ENCODE results near the gene DTX4. TPM values are rescaled to one million over a fixed set of nuclear protein-coding genes. Genes with fewer than 3 reads are reported as not detected.

The DTX4 gene
- polyA plus RNA-seq, 1 donor: 19.4 TPM

DNA sequence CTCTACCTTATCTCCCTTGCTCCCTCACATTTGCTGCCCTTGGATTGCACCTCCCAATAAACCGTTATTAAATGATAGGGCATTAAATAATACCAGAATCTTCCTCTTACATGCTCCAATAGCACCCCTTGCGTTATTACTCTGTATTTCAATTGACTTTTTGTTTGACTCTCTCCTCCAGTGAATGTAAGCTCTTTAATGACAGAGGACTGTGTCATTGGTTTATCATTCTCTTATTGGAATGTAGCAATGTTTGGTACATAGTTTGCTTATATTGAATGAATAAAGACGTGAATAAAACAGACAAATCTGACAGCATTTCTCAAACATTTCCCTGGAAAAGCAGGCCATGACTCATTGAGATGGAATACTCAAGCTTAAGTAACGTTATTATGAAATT, 49.5 kb downstream of the DTX4 start:
- DNase-seq: no peak

DNA sequence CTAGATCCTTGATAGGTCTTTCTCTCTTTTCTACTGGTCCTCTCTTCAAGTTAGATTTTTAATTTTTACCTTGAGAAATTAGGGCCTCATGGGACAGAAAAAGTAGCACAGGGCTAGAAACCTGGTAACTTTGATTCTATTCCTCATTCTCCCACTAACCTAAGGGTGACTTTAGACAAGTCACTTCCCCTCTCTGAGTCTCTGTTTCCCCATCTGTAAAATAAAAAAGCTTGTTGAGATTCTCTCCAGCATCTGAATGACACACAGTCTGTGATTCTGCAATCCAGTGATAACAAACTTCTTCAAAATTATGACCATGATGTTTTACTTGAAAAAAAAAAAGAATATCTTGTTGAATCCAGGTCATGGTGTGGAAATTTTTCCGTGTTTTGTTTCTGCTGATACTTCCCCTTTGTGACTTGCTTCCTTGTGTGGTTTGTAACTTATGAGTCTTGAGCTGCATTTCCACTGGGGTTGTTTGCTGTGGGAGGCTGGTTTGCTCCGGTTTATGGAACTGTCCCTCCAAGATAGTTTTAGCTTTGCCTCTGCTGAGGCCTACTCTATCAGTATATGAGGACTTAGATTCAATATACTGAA, 50.6 kb downstream of the DTX4 start:
- no peak for DNase-seq

DNA sequence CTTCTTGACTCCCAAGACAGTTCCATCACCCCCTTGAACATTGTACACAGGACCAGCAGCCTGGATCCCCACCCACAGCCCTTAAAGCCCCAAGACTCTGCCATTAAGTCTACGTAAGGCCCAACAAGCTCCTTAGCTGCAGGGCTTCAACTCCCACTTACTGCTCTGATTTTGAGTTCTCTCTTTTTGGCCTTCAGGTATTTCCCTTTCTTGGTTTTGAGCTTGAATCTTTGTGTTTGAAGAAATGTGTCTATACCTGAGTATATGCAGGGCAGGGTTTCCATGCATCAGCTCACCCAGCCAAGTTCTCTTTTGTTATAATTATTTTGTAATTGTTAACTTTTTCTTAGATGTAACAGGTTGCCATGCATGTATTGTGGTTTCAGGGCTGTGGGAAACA, 51.2 kb downstream of the DTX4 start:
- DNase-seq: no peak

DNA sequence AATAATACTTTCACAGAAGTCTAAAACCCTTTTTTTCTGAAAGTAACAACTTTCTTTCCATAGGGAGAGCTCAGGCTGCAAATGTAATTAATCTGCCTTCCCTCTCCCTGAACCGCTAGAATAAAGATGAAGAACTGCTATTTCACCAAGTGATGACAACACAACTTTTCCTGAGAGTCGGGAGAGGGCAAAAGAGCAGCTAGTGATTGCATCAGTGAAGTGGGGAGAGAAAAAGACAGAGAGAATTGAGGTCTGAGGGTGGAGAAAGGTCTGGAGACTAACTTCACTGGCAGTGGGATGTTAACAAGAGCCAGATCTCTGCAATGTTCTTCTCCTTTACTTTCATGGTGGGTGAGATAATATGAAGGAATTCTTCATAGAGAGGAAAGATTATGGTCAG, 51.7 kb downstream of the DTX4 start:
- no peak for DNase-seq

DNA sequence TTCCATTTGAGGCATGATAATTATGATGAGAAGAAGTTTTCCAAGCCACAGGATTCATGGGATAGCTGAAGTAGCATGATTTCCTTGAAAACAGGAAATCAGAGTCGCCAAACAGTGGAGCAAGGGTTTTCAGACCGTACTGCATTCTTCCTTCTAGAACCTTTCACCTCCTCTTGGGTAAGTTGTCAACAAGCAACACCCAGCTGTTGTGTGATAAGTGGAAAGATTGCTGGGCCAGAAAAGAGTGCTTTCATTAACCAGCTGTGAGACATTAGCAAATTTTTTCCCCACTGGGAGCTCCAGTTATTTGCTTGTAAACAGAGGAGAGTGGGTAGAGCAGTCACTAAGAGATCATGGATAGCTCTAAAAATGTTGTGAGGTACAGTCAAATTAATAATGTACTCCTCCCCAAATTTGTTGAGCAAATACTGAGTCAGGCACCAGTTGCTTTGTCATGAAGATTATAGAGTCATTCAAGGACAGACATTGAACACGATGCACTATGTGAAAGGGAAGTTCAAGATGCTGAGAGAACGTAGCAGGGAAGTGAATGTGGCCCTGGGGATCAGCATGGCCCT, 52.5 kb downstream of the DTX4 start:
- DNase-seq: no peak

DNA sequence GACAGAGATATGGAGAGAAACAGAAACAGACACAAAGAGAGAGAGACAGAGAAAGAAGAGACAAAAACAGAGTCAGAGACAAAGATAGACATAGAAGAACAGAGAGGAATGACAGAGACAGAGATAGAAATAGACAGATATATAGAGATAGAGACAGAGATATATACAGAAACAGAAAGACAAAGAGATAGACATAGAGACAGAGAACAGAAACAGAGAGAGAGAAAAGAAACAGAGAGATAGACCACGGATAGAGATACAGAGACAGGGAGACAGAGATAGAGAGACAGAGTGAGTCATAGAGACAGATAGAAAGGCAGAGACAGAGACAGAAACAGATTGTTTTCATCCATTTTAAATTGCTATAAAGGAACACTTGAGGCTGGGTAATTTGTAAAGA, 53.1 kb downstream of the DTX4 start:
- no peak for DNase-seq

DNA sequence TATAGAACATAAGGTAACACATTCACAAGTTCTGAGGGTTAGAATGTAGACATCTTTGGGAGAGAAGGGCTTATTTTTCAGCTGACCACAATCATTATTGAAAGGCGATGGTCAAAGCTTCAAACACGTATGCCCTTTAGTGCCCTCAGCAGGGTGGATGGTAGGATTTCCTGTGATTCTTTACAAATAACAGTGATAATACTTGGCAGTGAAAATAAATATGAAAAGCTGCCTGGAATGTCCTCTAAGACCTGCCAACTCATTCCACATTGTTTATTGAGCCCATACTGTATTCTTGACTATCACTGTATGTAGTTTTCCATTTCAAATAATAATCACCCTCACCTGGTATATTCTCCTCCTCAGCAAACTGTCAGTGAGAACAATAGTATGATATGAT, 54.5 kb downstream of the DTX4 start:
- DNase-seq: no peak

DNA sequence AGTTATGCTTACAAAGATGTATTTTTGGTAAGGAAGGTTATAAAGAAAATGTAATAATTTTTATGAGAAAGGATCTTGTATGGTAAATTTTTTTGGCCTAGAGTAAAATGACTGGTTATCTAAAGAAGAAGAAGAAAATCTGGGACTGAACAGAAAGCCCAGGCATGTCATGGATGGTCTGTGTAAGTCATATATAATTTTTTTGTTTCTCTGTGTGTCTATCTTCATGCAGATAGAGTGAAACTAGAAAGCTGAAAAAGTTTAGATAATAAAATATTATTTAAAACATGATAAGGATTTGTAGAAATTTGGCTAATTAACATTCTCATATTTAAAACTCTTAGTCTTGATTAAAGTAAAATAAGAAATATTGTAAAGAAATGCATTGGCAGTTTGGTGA, 68.4 kb downstream of the DTX4 start:
- no peak for DNase-seq

DNA sequence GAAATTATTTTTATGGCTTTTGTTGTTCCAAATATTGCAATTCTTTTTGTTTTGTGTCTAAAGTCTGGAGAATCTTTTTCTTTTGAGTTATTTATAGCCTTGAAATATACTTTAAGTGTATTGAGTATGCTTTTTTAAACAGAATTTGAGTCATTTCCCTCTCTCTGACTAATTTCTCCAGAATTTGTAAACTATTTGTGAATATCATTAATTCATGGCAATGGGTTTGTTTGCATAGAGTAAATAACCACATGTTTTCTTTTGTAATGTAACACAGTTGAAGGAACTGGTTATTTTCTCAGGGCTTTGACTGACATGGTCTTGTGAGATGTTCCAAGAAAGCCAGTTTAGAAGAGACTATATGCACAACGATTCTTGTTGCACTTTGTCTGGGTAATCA, 71.7 kb downstream of the DTX4 start:
- DNase-seq: no peak

DNA sequence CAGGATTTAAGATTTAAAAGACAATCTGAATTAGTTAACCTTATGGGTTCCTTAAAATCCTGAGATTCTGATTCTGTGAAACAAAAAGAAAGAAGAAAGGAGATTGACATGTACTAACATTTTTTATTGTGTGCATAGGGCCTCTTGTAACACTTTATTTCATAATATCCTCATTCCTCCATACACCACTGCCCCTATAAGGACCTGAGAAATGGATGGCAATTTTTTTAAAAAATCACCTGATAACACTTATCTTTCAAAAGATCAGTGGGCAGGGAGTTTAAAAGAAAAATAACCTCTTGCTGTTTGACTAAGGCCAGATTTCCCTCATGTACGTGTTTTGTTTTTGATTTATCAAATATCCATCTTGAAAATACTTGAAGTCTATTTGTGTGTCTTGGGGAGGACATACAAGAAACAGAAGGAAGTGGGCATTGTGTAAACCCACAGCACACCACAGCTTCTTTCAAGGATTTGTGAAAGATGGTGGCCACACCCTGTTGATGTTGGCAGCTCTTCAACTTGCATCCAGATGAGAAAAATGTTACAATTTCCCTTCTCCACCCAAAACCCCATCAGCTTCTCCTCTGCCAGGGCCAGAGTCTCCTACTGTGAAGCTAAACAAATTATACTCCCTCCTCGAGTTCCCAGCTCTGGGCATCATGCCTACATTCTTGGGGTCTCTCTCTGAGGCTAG, 75.7 kb downstream of the DTX4 start:
- no peak for DNase-seq

DNA sequence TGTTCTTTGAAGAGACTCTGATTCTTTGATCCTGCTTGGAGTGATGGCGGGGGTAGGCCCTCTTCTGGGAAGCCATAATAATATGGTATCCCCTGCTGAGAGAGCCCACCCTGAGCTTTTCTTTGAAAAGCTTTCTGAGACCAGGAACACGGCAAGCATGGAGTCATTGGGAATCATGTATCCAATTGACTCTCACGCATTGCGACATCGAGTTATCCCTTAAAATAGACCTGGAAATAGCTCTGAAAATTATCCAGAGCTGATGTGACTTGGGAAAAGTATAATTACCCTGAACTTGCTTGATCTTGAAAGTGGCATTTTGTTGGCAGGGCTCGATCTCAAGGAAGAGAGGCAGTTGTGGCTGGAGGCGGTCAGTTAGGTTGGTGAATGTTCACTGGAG, 77.6 kb downstream of the DTX4 start:
- DNase-seq: no peak

DNA sequence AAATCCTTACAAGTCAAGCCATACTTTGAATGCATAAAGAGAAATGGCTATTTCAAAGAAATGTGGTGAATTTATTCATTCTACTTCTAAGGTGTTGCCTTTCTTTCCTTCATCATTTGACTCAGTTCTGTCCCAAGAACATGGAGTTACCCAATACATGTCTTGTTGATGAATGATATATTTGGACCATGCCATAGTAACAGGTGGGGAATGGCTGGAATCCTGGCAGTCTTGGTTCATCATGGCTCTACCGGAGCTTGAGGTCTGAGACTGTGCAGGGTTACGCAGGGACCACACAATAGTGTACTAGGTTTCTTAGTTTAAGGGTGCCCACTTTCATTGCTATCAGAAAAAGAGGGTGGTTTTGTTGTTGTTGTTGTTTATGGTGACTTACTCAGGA, 81.1 kb downstream of the DTX4 start:
- DNase-seq: no peak

DNA sequence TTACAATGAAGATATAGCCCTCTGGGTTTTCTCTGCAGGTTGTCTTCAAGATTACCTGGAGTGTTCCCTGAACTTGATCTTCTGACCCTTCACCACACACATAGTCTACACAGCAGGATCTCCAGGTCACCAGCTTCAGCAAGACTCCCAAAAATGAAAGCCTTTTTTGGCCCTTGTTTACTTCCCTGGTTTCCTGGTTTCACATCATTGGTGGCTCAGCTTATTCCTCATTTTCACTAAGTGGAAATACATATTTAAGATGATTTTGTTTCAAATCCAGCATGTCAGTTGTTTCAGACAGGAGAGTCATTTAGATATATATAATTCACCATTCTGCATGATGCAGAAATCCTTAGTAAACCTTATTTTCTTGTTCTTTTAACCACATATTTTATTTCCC, 82.4 kb downstream of the DTX4 start:
- DNase-seq: no peak

DNA sequence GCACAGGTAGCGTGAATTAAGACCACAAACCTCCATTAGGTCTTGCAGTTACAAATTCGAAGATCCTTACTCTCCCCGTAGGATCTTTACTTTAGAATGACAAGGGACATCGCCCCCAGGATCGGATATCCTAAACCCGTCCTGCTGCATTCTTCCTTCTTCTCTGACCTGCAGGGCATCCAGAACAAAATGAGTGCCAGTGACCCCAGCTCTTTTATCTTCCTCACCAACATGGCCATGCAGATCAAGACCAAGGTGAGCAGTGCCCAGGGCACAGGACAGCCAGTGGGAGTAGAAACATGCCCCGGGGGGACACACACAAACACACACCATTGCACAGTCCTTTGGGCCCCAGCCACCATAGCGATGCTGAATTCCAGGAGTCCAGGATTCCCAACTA, 83.3 kb downstream of the DTX4 start:
- no peak for DNase-seq

Other genes starting within 250 kb of the DTX4 start
- 0.96 TPM for gene GLYATL1, start 232.6 kb upstream of the DTX4 start, polyA plus RNA-seq (ENCODE audit: insufficient read length)
- gene GLYATL1B, start 85.8 kb upstream of the DTX4 start, polyA plus RNA-seq (ENCODE audit: insufficient read length): not detected
- 5.3 TPM for gene FAM111B, start 64.9 kb upstream of the DTX4 start, polyA plus RNA-seq (ENCODE audit: insufficient read length)
- gene FAM111A, start 29.3 kb upstream of the DTX4 start, polyA plus RNA-seq (ENCODE audit: insufficient read length): 25.4 TPM
- 11.6 TPM for gene MPEG1, start 40.8 kb downstream of the DTX4 start, polyA plus RNA-seq (ENCODE audit: insufficient read length)
- not detected for gene OR5AN1, start 186.8 kb downstream of the DTX4 start, polyA plus RNA-seq (ENCODE audit: insufficient read length)

All from hindlimb muscle (tissue), 1 donor.